Measurements from ENCODE around the gene RBFA.

- no peak for TF ChIP-seq CTCF (IDR thresholded peaks at IDR 0.05 in 2 of 3, conservative IDR thresholded peaks at IDR 0.05 in 1 of 3; ENCODE audit: borderline replicate concordance in 1 of 3, insufficient read depth in 1 of 3, low read depth in 2 of 3, low read length in 2 of 3)
- no peak for TF ChIP-seq MAX (IDR thresholded peaks at IDR 0.05)
- no peak for TF ChIP-seq SIN3A (IDR thresholded peaks at IDR 0.05; ENCODE audit: low read depth)
- no peak for TF ChIP-seq POLR2A (IDR thresholded peaks at IDR 0.05; ENCODE audit: borderline replicate concordance, extremely low read depth, insufficient read depth, insufficient read length)
- no peak for TF ChIP-seq EZH2phosphoT487 (IDR thresholded peaks at IDR 0.05; ENCODE audit: borderline replicate concordance)
- TF ChIP-seq CEBPB (IDR thresholded peaks at IDR 0.05; ENCODE audit: low read depth) = no peak
- TF ChIP-seq ELF1 (IDR thresholded peaks at IDR 0.05; ENCODE audit: borderline replicate concordance, low read depth) = no peak
- TF ChIP-seq SP1 (IDR thresholded peaks at IDR 0.05; ENCODE audit: low read depth) = no peak
- no peak for TF ChIP-seq POLR2AphosphoS5 (IDR thresholded peaks at IDR 0.05; ENCODE audit: low read depth, low read length)
- TF ChIP-seq EGR1 (IDR thresholded peaks at IDR 0.05; ENCODE audit: low read depth) = no peak
These were observed 6.3 kb downstream of the RBFA start for GRCh38 chr18:80040515-80040914.

All from HCT116 (cell line).